ENCODE results near the gene HSPB1. TPM values are rescaled to one million over a fixed set of nuclear protein-coding genes. Genes with fewer than 3 reads are reported as not detected.

HSPB1 gene
- total and polyA plus RNA-seq, 2 experiments from 2014 or later, result 96.5 to 1,542 TPM

DNA sequence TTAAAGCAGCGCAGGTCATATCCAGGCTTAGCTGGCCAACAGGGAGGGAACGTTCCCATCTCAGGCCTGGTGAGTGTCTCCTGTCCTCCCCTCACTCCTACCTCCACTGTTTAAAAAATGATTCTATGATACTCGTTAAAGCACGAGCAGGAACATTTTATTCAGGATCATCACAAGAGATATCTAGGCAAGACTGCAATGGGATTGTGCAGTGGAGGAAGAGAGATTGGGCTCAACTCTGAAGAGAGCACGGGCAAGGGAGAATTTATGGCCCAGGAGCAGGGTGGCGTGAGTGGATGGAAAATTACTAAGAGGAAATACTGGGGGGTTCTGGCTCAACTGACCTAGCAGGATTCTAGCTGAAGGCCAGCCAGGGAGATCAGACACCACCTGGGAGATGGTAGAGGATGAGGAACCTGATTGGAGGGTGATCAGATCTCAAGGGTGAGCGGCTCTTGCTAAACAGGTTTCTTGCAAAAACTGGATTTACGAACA, 9.0 kb upstream of the HSPB1 start:
- H2AFZ ChIP-seq, result no peak overlapping the region
- in situ Hi-C loops (cut with MboI), result no loop called here
- no peaks in the 10 kb centered on the region for H3K36me3 ChIP-seq (ENCODE audit: low read depth)
- H3K27ac ChIP-seq, result peak overlapping the region; percentile 93
- H3K9me3 ChIP-seq (ENCODE audit: low read depth), result no peaks in the 10 kb centered on the region
- H3K9ac ChIP-seq, result 0 out of 2 replicates have a peak overlapping the region, but pooled peaks have one; percentile 81
- H3K4me2 ChIP-seq (ENCODE audit: unreplicated experiment), result no peak overlapping the region
- no peaks in the 10 kb centered on the region for H4K20me1 ChIP-seq (ENCODE audit: insufficient read depth)
- no peak for TF ChIP-seq EZH2 (IDR thresholded peaks at IDR 0.05; ENCODE audit: insufficient read depth, poor library complexity, severe bottlenecking)
- TF ChIP-seq EZH2phosphoT487 (IDR thresholded peaks at IDR 0.05; ENCODE audit: insufficient read depth, low read depth), result no peak
- no peak for DNase-seq
- H3K4me3 ChIP-seq, result no peak overlapping the region
- no peaks in the 10 kb centered on the region for H3K27me3 ChIP-seq (replicated peaks; ENCODE audit: insufficient read depth)
- 85 to 87% methylated on average over 8 of the region's 8 CpGs for WGBS, 2 experiments (ENCODE audit: low coverage in 1 of 2, low lambda C conversion rate in 2 of 2, missing lambda C conversion rate in 2 of 2)
- H3K79me2 ChIP-seq (ENCODE audit: insufficient read depth), result no peaks in the 10 kb centered on the region
- no peaks in the 10 kb centered on the region for H3K9me2 ChIP-seq (ENCODE audit: insufficient read depth)
- peaks cover 58% of the 10 kb centered on the region for H3K4me1 ChIP-seq (ENCODE audit: insufficient read depth)
- peaks cover 48% of the 10 kb centered on the region for H3F3A ChIP-seq (ENCODE audit: insufficient read depth)

DNA sequence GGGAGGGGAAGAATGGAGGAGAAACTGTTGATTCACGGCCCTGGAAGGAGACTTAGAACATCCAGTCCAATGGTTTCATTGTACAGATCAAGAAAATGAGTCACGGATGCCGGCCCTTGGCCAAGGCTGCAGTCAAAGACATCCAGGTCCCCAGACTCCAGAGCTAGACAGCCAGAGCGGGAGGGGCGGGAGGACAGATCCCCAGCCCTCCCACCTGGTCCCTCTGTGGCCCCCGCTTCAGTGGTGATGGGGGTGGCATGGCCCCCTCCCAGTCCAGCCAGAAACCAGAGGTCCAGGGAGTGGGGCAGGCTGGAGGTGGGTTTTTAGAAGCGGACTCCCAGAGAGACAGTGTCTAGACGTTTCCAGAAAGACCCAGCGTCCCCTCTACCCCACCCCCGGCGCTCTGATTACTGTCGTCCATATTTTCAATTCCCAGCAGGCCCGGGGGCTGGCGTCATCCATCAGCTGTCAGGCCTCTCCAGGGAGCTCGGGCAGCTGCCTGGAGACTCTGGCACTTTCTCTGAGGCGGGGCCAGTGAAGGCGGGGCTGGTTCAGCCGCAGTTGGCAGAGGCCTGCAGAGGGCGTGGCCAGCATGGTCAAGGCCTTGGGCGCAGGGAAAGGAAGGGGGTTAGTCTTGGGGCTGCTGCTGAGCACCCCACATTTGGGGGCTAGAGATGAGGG, 8.0 kb upstream of the HSPB1 start:
- peak; percentile 98 for DNase-seq
- Histone ChIP-seq H4K20me1 (ENCODE audit: insufficient read depth) (no peaks in the 10 kb centered on the region), H3K36me3 (ENCODE audit: low read depth) (no peaks in the 10 kb centered on the region), H3K79me2 (ENCODE audit: insufficient read depth) (no peaks in the 10 kb centered on the region), H3K9ac (peak overlapping the region; percentile 81), H3K4me3 (peak overlapping the region; percentile 66), H3K9me3 (ENCODE audit: low read depth) (no peaks in the 10 kb centered on the region), H3K4me2 (ENCODE audit: unreplicated experiment) (peak overlapping the region; percentile 94), H3K4me1 (ENCODE audit: insufficient read depth) (peaks cover 58% of the 10 kb centered on the region), H3K9me2 (ENCODE audit: insufficient read depth) (no peaks in the 10 kb centered on the region), H3F3A (ENCODE audit: insufficient read depth) (peaks cover 48% of the 10 kb centered on the region), H3K27ac (peak overlapping the region; percentile 93), H2AFZ (peak overlapping the region; percentile 44), H3K27me3 (replicated peaks; ENCODE audit: insufficient read depth) (no peaks in the 10 kb centered on the region)
- in situ Hi-C loops (cut with MboI), result no loop called here
- WGBS, 2 experiments (ENCODE audit: low coverage in 1 of 2, low lambda C conversion rate in 2 of 2, missing lambda C conversion rate in 2 of 2), result 0 to 1% methylated on average over 17 to 20 of the region's 20 CpGs
- TF ChIP-seq EZH2phosphoT487 (IDR thresholded peaks at IDR 0.05; ENCODE audit: insufficient read depth, low read depth), result no peak
- no peak for TF ChIP-seq EZH2 (IDR thresholded peaks at IDR 0.05; ENCODE audit: insufficient read depth, poor library complexity, severe bottlenecking)

GRCh38 chr7:76296743-76297740, 5.4 kb upstream of the HSPB1 start:
- Histone ChIP-seq H3K27ac (peak overlapping the region; percentile 94), H3F3A (ENCODE audit: insufficient read depth) (peaks cover 44% of the 10 kb centered on the region), H3K4me2 (ENCODE audit: unreplicated experiment) (peak overlapping the region; percentile 44), H3K9ac (peak overlapping the region; percentile 79), H2AFZ (peak overlapping the region; percentile 74), H3K27me3 (replicated peaks; ENCODE audit: insufficient read depth) (no peaks in the 10 kb centered on the region), H3K9me2 (ENCODE audit: insufficient read depth) (no peaks in the 10 kb centered on the region), H3K4me3 (peak overlapping the region; percentile 39), H3K79me2 (ENCODE audit: insufficient read depth) (no peaks in the 10 kb centered on the region), H3K4me1 (ENCODE audit: insufficient read depth) (peaks cover 46% of the 10 kb centered on the region), H3K9me3 (ENCODE audit: low read depth) (no peaks in the 10 kb centered on the region), H3K36me3 (ENCODE audit: low read depth) (no peaks in the 10 kb centered on the region), H4K20me1 (ENCODE audit: insufficient read depth) (no peaks in the 10 kb centered on the region)
- in situ Hi-C loops (cut with MboI), result no loop called here
- DNase-seq, result peak; percentile 95
- TF ChIP-seq EZH2 (IDR thresholded peaks at IDR 0.05; ENCODE audit: insufficient read depth, poor library complexity, severe bottlenecking) (no peak), EZH2phosphoT487 (IDR thresholded peaks at IDR 0.05; ENCODE audit: insufficient read depth, low read depth) (no peak)
- WGBS, 2 experiments (ENCODE audit: low coverage in 1 of 2, low lambda C conversion rate in 2 of 2, missing lambda C conversion rate in 2 of 2), result 42 to 44% methylated on average over 22 of the region's 22 CpGs

GRCh38 chr7:76300166-76300731, 2.2 kb upstream of the HSPB1 start:
- no peaks in the 10 kb centered on the region for H3K27me3 ChIP-seq (replicated peaks; ENCODE audit: insufficient read depth)
- no peaks in the 10 kb centered on the region for H3K79me2 ChIP-seq (ENCODE audit: insufficient read depth)
- no peak overlapping the region for H3K4me3 ChIP-seq
- H3K4me1 ChIP-seq (ENCODE audit: insufficient read depth), result peaks cover 26% of the 10 kb centered on the region
- H3K9me2 ChIP-seq (ENCODE audit: insufficient read depth), result no peaks in the 10 kb centered on the region
- in situ Hi-C loops (cut with MboI), result no loop called here
- H3K9ac ChIP-seq, result no peak overlapping the region
- H3K27ac ChIP-seq, result no peak overlapping the region
- no peak overlapping the region for H3K4me2 ChIP-seq (ENCODE audit: unreplicated experiment)
- H2AFZ ChIP-seq, result no peak overlapping the region
- TF ChIP-seq EZH2 (IDR thresholded peaks at IDR 0.05; ENCODE audit: insufficient read depth, poor library complexity, severe bottlenecking), result no peak
- no peak for TF ChIP-seq EZH2phosphoT487 (IDR thresholded peaks at IDR 0.05; ENCODE audit: insufficient read depth, low read depth)
- H3K36me3 ChIP-seq (ENCODE audit: low read depth), result 0 out of 2 replicates have a peak, but pooled peaks cover 6% of the 10 kb centered on the region
- no peaks in the 10 kb centered on the region for H4K20me1 ChIP-seq (ENCODE audit: insufficient read depth)
- WGBS, 2 experiments (ENCODE audit: low coverage in 1 of 2, low lambda C conversion rate in 2 of 2, missing lambda C conversion rate in 2 of 2), result 83 to 84% methylated on average over 7 of the region's 7 CpGs
- DNase-seq, result peak; percentile 79
- H3F3A ChIP-seq (ENCODE audit: insufficient read depth), result peaks cover 40% of the 10 kb centered on the region
- no peaks in the 10 kb centered on the region for H3K9me3 ChIP-seq (ENCODE audit: low read depth)
